ENCODE data around the gene ZNF865.

- TF ChIP-seq PATZ1 (CRISPR knock-in tag; IDR thresholded peaks at IDR 0.05; ENCODE audit: borderline replicate concordance) (no peak), TOX (CRISPR knock-in tag; IDR thresholded peaks at IDR 0.05; ENCODE audit: borderline replicate concordance) (no peak), CSRNP3 (CRISPR knock-in tag; IDR thresholded peaks at IDR 0.05) (no peak), GLIS3 (CRISPR knock-in tag; IDR thresholded peaks at IDR 0.05) (no peak), ZFP30 (CRISPR knock-in tag; IDR thresholded peaks at IDR 0.05) (no peak), ESRRG (CRISPR knock-in tag; IDR thresholded peaks at IDR 0.05) (no peak), CREB5 (CRISPR knock-in tag; IDR thresholded peaks at IDR 0.05; ENCODE audit: low read depth) (no peak), ARNTL (CRISPR knock-in tag; IDR thresholded peaks at IDR 0.05; ENCODE audit: borderline replicate concordance, low read depth) (no peak), ZFP3 (CRISPR knock-in tag; IDR thresholded peaks at IDR 0.05) (no peak), TCF4 (CRISPR knock-in tag; IDR thresholded peaks at IDR 0.05; ENCODE audit: borderline replicate concordance) (no peak), ZNF565 (CRISPR knock-in tag; conservative IDR thresholded peaks at IDR 0.05; ENCODE audit: low read depth) (no peak), TSHZ2 (CRISPR knock-in tag; IDR thresholded peaks at IDR 0.05) (no peak), ZNF70 (CRISPR knock-in tag; IDR thresholded peaks at IDR 0.05) (no peak), CSDC2 (CRISPR knock-in tag; IDR thresholded peaks at IDR 0.05) (no peak)
These were observed 41.7 kb downstream of the ZNF865 start for GRCh38 chr19:55646889-55647731.
